ENCODE data around the gene CTNNA3. TPM values are rescaled to one million over a fixed set of nuclear protein-coding genes. Genes with fewer than 3 reads are reported as not detected.

The CTNNA3 gene
- total RNA-seq, 2 donors from 2014 or later = 3.2 to 7.2 TPM

DNA sequence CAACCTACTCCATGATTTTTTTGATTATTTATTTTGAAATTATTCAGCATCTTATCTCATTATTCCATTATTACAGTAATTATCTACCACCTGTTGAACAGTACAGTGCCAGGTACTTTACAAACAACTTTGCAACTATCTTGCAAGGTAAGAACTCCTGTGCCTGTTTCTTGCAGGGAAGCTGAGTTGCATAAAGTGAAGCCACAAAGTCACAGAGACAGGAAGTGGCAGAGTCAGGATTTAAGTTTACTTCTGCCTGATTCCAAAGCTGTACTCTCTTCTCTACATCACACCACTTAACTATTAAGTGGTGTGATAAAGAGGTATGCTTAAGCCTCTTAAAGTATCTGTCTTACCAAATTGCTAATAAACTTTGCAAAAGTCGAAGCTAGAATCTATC lies 690.0 kb downstream of the CTNNA3 start:
- Mint-ChIP-seq H3K9me3 (no peaks in the 10 kb centered on the region), H3K27ac (no peak overlapping the region), H3K4me1 (peaks cover 5% of the 10 kb centered on the region), H3K27me3 (ENCODE audit: insufficient read depth) (no peaks in the 10 kb centered on the region), H3K36me3 (ENCODE audit: low read depth) (no peaks in the 10 kb centered on the region), H3K4me3 (no peak overlapping the region)
- Histone ChIP-seq H3K4me1 (ENCODE audit: control insufficient read depth, insufficient read depth, low read length) (no peaks in the 10 kb centered on the region), H3K4me3 (ENCODE audit: low read length) (no peak overlapping the region), H3K27ac (ENCODE audit: low read depth, low read length) (no peak overlapping the region), H3K9ac (ENCODE audit: extremely low read depth, low read length, poor library complexity, severe bottlenecking) (no peak overlapping the region), H3K27me3 (ENCODE audit: control insufficient read depth, insufficient read depth, low read length, poor library complexity, severe bottlenecking) (no peaks in the 10 kb centered on the region), H3K9me3 (ENCODE audit: control insufficient read depth, low read length) (no peaks in the 10 kb centered on the region), H3K36me3 (ENCODE audit: control insufficient read depth, insufficient read depth, low read length) (no peaks in the 10 kb centered on the region)
- DNase-seq = no peak
- 71% methylated on average over 1 of the region's 1 CpG; no CpG with 5 or more reads in 1 of the 2 experiments for WGBS, 2 experiments (ENCODE audit: insufficient coverage in 1 of 2, insufficient read length in 1 of 2)
- TF ChIP-seq, protein P1, sequence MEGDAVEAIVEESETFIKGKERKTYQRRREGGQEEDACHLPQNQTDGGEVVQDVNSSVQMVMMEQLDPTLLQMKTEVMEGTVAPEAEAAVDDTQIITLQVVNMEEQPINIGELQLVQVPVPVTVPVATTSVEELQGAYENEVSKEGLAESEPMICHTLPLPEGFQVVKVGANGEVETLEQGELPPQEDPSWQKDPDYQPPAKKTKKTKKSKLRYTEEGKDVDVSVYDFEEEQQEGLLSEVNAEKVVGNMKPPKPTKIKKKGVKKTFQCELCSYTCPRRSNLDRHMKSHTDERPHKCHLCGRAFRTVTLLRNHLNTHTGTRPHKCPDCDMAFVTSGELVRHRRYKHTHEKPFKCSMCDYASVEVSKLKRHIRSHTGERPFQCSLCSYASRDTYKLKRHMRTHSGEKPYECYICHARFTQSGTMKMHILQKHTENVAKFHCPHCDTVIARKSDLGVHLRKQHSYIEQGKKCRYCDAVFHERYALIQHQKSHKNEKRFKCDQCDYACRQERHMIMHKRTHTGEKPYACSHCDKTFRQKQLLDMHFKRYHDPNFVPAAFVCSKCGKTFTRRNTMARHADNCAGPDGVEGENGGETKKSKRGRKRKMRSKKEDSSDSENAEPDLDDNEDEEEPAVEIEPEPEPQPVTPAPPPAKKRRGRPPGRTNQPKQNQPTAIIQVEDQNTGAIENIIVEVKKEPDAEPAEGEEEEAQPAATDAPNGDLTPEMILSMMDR (conservative IDR thresholded peaks at IDR 0.05) = no peak

DNA sequence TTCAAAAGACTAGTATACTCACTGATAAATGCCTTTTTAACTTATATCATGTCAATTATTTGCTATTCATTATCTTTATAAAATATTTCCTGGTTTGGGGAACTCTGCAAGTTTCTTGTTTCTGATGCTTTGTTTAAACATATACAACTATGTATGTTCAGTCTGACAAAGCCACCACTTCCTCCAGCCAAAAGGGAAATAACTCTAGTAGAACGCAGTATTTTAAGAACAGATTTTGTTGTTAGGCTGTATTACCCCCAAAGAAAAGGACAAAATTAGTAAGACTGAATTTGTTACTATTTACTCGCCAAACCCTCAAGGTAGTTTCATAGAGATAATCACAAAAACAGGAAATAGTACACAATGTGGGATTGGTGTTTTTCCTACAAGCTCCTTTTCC lies 691.3 kb downstream of the CTNNA3 start:
- no peaks in the 10 kb centered on the region for H3K36me3 ChIP-seq (ENCODE audit: control insufficient read depth, insufficient read depth, low read length)
- Mint-ChIP-seq H3K9me3 (no peaks in the 10 kb centered on the region), H3K4me3 (no peak overlapping the region), H3K4me1 (peaks cover 5% of the 10 kb centered on the region), H3K36me3 (ENCODE audit: low read depth) (no peaks in the 10 kb centered on the region), H3K27ac (no peak overlapping the region), H3K27me3 (ENCODE audit: insufficient read depth) (no peaks in the 10 kb centered on the region)
- no peak for DNase-seq
- H3K9me3 ChIP-seq (ENCODE audit: control insufficient read depth, low read length) = no peaks in the 10 kb centered on the region
- no peaks in the 10 kb centered on the region for H3K4me1 ChIP-seq (ENCODE audit: control insufficient read depth, insufficient read depth, low read length)
- no peaks in the 10 kb centered on the region for H3K27me3 ChIP-seq (ENCODE audit: control insufficient read depth, insufficient read depth, low read length, poor library complexity, severe bottlenecking)
- TF ChIP-seq, protein P1 (conservative IDR thresholded peaks at IDR 0.05) = no peak
- 86 to 91% methylated on average over 1 to 2 of the region's 2 CpGs for WGBS, 2 experiments (ENCODE audit: insufficient coverage in 1 of 2, insufficient read length in 1 of 2)
- no peak overlapping the region for H3K9ac ChIP-seq (ENCODE audit: extremely low read depth, low read length, poor library complexity, severe bottlenecking)
- no peak overlapping the region for H3K4me3 ChIP-seq (ENCODE audit: low read length)
- no peak overlapping the region for H3K27ac ChIP-seq (ENCODE audit: low read depth, low read length)

DNA sequence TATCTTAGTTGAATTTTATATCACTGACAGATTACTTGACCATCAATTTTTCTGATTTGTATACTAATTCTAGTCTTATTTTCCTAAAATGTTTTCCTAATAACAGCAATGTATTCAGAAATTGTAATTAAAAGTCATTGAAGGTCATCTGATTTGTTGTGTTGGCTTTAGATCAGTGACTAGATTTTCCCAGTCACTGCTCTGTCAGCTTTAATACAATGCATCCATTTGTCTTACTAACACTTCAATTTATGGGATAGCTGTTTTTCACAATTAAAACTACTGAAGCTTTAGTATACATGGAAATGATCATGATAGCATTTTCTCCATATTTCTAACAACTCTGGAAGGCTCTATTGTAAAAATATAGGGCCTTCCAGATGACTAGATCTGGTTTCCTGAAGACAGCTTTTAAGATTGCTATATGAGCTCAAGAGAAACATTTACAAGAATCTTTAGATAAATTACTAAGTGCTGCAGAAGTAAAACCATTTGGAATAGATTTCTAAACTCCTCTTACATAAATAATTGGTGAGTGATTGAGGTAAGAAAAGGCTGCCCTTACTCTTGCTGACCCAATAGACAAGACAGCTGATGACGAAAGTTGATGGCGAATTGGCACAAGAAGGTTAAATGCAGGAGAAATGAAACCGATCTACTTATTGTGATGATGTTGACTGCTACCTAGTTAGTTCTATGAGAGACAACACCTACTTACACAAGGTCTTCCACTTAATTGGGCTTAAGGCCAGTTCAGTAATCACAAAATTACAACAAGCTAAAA lies 696.0 kb downstream of the CTNNA3 start:
- H3K27ac Mint-ChIP-seq = no peak overlapping the region
- 92 to 100% methylated on average over 2 to 3 of the region's 3 CpGs for WGBS, 2 experiments (ENCODE audit: insufficient coverage in 1 of 2, insufficient read length in 1 of 2)
- no peaks in the 10 kb centered on the region for H3K4me1 ChIP-seq (ENCODE audit: control insufficient read depth, insufficient read depth, low read length)

More for the DNA sequence above, 696.0 kb downstream of the CTNNA3 start:
- no peak overlapping the region for H3K27ac ChIP-seq (ENCODE audit: low read depth, low read length)
- DNase-seq = no peak
- H3K9me3 ChIP-seq (ENCODE audit: control insufficient read depth, low read length) = no peaks in the 10 kb centered on the region
- H3K4me3 Mint-ChIP-seq = no peak overlapping the region
- H3K36me3 Mint-ChIP-seq (ENCODE audit: low read depth) = no peaks in the 10 kb centered on the region
- no peaks in the 10 kb centered on the region for H3K27me3 Mint-ChIP-seq (ENCODE audit: insufficient read depth)
- H3K9ac ChIP-seq (ENCODE audit: extremely low read depth, low read length, poor library complexity, severe bottlenecking) = no peak overlapping the region
- no peaks in the 10 kb centered on the region for H3K36me3 ChIP-seq (ENCODE audit: control insufficient read depth, insufficient read depth, low read length)
- no peaks in the 10 kb centered on the region for H3K9me3 Mint-ChIP-seq
- TF ChIP-seq, protein P1 (conservative IDR thresholded peaks at IDR 0.05) = no peak
- no peak overlapping the region for H3K4me3 ChIP-seq (ENCODE audit: low read length)
- no peaks in the 10 kb centered on the region for H3K4me1 Mint-ChIP-seq
- H3K27me3 ChIP-seq (ENCODE audit: control insufficient read depth, insufficient read depth, low read length, poor library complexity, severe bottlenecking) = no peaks in the 10 kb centered on the region
